Forelimb muscle (tissue), 1 donor: ENCODE data around the gene NTM. TPM values are rescaled to one million over a fixed set of nuclear protein-coding genes. Genes with fewer than 3 reads are reported as not detected.

Experiments used
- DNase-seq: peaks from one replicate; pipeline ENCODE4 v3.0.0-alpha.2; 2013; ENCODE audit warnings: low read depth
- polyA plus RNA-seq: library from polyadenylated mRNA; unstranded; fragments of 120-200 nt; gene quantifications from one replicate; pipeline ENCODE4 v1.2.1, GENCODE V29; 2013; ENCODE audit not compliant: insufficient read length

NTM gene
- polyA plus RNA-seq, 1 donor: 15.0 TPM

DNA sequence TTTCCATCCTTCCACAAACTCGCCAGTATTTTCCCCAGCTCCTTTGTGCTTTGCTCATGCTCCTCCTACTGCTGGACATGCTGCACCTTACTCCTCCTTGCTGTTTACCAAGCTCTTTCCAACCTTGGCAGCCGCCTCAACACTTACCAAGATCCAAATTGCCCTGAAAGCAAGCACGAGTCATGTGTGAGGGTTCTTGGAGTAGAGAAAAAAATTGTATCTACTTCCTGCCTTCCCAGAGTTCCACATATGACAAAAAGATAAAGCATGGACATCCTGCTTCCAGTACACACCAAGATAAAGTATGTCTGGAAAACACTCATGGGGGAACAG is 767.5 kb downstream of the NTM start:
- DNase-seq: no peak

DNA sequence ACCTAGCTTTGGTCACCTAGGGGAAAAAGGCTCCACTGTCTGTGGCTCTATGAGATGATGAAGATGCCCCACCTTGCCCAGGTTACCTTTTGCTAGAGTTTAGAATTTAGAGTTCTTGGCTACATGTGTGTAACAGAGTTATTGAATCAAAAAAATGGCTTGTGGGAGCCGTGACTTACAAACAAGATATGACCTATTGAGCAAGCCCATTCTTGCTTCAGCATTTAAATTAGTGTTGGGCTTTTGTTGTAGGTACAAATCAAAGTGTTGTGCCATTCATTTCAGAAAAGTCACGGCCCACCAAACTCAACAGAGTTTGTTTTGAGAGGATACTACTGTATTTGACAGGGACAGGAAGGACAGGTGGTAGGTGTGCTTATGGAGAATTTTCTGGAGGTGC is 768.8 kb downstream of the NTM start:
- no peak for DNase-seq

DNA sequence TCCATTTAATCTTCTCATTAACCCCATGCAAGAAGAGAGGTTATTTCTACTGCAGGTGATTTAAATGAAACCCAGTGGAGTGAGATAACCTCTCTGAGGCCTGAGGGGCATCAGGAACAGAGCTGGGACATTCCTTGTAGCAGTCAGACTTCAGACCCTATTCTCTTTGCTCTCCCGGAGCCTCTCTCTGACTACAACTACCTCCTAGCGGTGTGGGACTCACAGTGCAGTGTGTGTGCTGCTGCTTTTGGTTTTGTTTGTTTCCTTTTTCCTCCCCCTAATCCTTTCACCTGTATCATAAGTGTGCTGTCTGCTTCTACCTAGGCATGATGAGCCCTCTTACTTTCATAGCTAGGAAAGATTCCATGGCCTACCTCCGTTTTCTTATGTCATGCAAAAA is 769.6 kb downstream of the NTM start:
- DNase-seq: no peak

DNA sequence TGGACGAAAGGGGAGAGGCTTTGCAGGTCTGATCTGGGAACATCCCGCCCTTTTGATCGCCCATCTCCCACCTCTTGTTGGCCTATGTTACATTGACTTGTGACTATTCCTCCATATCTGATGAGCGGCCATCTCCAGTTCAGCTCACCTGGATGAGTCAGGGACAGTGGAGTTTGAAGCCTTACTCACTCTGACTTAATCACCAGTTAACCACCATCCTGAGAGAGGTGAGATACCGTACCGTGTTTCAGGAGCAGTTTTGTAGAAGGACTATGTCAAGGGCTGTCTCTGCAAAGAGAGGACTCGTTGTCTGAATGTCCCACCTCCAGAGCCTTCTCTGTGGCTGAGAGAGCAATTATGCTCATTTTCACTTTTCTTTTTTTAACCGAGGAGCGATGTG is 771.7 kb downstream of the NTM start:
- DNase-seq: no peak

DNA sequence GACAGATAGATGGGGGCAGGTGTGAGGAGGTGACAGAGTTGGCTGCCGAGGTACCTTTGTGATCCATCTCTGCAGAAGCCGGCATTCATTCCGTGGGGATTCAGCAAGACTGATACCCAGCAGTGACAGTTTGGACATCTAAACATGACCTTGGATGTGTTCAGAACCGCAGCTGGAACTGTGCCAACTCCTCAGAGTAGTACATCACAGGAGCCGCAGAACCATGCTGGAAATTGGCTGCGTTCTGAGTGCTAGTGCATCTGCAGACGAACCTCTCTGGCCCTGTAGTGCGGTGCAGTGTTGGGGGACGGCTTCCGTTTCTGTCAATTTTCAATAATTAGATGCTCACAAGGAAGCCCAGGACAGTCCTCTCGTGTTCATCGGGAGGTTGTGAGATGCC is 772.1 kb downstream of the NTM start:
- DNase-seq: no peak

DNA sequence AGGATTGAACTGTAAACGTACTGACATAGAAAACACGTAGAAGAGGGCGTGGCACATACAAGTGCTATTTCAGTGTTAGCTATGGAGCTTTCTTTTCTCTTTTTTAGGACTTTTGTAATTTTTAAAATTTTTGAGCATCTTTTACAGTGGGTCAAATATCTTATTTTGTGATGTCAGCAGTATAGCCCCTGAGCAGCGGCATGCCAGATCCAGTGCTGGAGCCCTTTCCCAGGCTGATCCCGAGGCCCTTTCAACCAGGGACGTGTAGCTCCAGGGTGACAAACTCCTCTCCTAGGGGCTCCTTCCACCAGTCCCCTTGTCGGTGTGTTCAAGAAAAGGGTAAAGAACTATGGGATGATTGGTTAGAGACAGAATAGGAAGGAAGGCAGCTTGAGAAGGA is 777.0 kb downstream of the NTM start:
- DNase-seq: no peak

DNA sequence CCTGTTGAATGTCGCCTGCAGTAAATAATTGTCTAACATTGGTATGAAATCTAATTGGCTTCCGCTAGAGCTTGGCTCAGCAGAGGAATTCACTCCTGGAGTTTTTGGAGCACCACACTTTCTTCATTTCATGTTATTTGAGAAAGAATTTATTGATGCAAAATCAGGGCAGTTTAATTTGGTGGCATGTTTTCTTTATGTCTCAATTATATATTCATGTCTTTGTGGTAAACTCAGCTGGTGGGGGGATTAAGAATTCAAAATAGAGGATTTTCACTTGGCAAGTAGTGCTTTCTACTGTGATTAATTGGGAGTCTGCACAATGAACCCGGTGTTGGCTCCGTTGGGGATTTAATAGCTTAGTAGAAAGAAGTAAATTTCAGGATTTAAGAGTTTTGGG is 784.4 kb downstream of the NTM start:
- DNase-seq: no peak

DNA sequence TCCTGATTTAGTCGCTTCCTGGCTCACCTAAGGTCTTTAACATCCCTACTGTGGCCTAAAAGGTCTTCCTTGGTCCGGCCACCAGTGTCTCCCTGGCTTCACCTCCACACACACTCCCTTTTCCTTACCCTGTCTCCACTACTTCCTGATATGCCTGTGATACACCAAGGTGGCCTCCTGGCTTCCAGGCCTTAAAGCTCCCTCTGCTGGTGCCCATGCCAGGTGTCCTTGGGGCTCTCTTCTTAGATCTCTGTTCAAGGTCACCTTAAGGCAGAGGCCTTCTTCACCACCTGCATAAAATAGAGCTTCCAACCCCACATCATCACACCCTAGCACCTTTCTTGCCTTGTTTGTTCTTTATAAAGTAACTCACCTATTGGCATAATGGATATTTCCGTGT is 787.7 kb downstream of the NTM start:
- DNase-seq: no peak

DNA sequence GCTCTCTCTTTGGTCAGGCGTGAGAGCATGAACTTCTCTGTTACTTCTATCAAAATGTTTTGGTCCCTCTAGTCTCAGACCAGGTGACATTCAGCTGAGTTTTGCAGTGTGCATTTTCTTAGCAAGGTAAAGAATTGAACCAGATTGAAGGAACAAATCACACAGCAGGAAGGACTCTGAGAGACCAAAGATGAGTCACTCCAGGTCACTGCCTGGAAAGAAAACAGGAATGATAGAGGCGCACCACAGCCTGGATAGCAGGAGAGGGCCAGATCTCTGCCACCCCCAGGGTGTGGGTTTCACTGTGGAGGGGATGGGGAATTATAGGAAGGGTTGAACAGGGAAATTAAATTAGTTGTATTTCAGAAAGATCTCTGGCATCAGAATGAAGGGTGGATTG is 788.3 kb downstream of the NTM start:
- no peak for DNase-seq

DNA sequence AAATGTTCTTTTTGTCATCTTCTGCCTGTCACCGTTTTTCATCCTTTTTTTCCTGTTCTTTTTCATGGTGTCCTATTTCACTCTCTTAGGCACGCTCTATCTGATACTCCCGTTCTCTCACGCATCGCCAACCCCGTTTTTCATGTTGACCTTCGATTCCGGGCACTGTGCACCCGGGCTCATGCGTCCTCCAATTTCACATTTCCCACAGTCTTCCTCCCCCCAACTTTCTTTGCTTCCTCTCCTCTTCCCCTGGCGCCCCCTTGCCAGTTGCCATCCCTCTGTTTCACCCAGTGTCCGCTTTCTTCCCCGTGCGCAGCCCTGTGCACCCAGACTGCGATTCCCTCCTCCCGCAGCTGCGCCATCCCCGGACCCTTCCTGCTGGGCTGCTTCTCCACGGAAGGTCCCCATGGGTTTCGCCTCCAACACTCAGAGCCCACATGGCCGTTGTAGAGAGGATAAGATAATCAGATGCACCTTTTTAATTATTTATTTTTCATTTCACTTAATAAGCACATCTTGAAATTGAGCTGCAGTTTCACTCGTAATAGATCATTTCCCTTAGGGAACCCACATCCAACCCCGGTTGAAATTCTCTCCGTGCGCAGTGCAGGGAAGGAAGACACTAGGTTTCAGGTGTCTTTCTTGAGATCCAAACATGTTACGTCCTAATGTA is 791.1 kb downstream of the NTM start:
- no peak for DNase-seq

DNA sequence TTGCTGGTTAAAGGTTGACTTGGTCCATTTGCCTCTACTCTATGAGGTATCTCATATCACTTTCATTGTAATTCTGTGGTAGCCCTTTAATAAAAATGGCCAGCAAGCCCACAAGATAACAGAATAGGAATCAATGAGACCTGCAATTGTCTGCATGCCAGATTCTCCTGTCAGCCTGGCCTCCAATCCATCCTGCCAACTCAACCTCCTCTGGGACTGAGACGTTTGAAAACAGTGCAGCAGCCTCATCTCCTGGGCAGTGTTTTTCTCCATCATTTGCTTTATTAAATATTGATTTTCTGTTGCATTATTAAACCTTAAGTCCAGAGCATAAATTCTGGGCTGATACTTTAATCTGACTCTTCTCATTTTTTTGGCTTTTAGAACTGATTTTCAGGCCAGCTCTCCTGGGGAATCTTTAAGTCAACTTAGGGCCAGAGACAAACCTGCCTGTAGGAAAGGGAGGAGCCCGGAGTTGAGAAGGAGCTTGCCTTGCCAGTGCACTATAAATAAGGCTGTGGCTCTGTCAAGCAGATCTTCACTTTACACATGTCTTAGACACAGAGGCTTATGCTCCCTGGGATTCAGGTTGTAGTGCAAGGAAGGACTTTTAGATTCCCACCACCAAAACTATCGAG is 798.0 kb downstream of the NTM start:
- no peak for DNase-seq

DNA sequence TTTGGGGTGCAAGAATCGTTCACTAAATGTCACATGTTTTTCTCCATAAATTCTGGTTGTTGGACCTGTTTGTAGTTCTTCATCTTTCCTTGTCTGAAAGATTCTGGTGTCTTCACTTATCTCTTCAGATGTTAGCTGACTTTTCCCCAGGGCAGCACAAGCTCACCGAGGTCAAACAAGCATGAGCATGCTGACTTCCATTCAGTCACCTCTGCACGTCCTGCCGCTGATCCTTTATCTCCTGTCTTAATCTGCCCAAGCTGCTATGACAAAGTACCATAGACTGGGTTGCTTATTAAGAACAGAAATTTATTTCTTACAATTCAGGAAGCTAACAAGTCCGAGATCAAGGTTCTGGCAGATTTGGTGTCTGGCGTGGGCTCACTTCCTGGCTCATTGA is 800.6 kb downstream of the NTM start:
- DNase-seq: no peak

DNA sequence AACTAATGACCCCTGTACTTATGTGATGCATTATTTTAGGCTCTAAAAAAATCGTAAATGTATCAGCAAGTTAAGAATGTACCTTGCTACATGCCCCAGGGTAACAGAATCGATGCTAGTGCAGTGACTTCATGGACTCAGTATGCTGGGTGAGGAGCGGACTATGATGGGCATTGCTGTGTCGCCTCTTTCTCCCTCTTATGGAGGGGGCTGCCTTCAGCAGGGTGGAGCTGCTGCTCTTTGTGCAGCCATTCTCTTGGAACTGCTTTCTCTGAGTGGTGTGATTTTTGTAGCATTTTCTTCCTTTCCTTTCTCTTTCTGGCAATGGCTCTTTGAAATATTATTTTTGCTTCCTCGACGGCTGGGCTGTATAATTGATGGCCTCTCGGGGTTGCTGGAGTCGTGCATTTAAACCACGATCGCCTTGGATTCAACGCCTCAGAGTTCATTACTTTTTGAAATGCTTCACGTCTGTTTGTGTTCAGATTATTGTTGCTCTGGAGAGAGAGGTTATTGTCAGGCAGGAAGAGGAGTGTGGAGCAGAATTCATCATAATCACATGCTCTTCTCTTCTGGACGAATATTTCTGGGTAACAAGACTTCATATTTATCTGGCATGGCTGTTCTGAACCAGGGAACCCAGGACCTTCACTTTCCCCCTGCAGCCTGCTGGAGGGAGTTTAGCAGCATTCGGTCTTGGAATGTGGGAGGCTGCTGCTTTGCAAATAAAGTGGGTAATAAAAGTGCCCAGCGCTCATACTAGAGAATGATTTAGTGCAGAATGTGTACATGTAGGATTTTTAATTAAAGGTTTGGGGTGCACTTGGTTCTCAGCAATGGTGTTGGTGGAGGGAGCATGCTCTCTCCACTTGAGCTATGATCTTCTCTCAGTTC is 804.2 kb downstream of the NTM start:
- no peak for DNase-seq

DNA sequence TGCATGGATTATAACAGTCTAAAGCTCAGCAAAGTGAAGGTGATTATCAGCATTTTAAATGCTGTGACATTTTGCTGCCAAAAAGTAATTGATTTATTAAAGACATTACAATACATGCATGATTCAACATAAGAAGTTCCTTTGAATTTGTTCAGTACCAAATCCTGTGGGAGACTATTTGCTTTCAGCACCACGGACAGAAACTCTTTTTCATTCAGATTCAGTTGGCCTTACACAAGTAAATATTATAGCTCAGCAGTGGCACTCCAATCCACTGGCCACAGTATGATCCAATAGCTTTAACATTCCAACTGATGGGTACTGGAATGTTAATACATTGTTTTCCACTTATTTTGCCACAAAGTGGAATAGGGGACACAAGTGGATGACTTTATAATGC is 806.7 kb downstream of the NTM start:
- peak; percentile 41 for DNase-seq

DNA sequence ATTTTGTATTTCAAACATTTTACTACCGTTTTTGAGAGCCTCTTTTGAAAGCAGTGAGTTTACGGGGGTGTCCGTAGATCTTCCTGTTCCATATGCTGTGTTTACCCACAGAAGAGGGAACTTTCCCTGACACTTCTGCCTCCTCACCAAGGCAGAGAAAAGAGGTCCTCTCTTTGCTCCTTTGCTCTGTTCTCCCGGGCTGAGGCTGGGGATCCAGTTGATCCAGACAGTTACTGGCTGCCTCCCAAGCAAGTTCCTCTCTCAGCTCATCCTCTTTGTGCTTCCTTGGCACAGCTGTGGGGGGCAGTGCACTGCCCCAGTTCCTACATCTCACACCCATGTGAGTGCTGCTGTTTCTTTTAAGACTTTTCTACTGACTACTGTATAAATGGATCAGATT is 813.7 kb downstream of the NTM start:
- no peak for DNase-seq

DNA sequence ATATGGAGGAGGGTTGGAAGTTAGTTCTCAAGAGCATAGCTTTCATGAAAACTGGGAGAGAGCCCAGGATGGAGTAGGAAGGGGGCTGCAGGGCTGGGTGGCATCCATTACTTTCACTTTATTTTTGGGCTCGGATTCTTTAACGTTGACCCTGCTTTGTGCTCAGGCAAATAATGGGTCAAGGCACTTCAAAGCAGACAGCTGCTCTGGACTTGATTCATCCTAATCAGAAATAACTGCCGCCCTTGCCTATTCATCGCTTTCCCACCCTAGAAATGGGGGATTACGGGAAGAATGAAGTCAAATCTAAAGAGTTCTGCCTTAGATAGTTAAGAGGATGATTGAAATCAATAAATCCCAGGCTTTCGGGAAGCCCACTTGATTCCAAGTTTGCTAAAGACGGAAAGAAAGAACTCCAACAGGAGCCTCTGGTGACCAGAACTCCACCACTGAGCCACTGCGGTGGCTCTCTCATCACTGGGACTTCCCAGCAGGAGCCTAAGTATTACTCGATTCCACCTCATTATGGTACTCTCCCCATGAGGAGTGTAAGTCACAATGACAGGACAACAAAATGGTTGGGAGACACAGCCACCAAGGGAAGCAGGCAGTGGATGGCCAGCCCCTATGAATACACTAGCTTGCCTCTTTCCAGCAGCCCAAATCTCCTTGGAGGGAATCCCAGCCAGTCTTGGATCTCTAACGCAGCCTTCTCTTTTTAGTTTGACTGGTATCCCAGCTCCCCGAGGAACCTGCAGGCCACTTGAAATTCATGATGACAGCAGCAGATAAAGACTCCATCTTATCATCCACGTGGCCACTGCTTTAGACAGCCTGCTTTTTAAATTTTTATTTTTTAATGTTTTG is 815.5 kb downstream of the NTM start:
- DNase-seq: no peak

DNA sequence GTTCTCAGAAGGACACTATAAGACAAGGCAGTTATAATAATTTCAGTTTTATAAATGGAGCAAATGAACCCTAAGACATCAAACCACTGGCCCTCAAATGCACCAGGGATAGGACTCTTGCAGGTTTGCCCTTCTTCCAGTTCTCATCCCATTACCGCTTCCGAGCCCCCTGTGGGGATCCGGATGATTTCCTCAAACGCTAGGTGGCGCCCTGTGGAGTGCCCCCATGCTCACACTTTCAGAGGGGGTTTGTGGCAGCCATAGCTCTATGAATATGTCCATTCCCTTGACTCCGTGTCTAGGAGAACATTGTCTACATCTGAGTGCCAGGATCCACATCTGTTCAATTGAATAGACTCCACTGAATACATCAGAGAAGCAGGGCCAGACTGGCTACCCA is 816.3 kb downstream of the NTM start:
- DNase-seq: no peak

DNA sequence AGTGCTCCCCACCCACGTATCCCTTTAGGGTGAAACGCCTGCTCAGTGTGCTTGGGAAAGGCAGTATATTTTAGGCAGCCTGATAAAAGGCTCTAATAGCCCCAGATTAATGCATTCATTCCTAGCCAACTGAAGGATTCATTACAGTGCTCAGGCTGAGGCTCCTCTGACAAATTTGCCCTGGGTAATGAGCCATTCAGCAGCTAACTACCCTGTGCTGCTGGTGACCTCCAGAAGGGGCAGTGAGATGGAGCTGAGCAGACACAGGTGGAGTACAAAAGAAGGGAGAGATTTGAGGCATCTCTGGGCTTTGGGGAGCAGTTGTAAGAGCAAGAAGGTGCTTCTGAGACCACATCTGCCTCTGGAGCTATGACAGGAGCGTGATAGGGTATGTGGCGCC is 817.0 kb downstream of the NTM start:
- no peak for DNase-seq

DNA sequence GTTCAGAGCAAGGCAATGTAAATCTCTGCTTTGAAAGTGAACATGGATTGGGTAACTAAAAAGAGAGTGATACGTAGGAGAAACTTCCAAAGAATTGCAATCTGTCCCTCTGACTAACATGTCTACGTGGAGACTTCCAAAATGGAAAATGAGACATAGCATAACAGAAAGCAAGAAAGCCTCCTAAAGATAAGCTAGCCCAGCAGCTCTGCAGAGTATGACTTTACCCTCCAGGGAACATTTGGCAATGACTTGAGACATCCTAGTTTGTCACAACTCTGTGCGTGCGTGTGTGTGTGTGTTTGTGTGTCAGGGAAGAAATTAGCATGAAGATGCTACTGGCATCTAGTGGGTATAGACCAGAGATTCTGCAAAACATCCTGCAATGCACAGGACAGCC is 817.4 kb downstream of the NTM start:
- no peak for DNase-seq

DNA sequence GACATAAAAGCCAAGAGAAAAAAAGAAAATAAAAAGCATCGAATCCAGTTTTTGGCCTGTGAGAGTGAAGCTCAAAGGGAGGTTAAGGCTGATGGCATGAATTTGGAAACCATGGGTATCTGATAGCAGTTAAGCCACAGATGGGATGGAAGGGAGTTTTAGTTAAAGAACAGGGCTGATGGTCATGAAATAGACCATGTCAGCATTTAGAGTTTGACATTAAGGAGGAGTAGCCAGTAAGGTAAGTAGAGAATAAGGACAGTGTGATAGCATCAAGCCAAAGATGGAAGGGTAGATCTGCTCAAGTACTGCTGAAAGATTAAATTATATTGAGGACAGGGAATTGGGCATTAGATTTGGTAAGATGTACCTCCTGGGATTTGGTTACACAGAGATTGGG is 826.5 kb downstream of the NTM start:
- DNase-seq: no peak

DNA sequence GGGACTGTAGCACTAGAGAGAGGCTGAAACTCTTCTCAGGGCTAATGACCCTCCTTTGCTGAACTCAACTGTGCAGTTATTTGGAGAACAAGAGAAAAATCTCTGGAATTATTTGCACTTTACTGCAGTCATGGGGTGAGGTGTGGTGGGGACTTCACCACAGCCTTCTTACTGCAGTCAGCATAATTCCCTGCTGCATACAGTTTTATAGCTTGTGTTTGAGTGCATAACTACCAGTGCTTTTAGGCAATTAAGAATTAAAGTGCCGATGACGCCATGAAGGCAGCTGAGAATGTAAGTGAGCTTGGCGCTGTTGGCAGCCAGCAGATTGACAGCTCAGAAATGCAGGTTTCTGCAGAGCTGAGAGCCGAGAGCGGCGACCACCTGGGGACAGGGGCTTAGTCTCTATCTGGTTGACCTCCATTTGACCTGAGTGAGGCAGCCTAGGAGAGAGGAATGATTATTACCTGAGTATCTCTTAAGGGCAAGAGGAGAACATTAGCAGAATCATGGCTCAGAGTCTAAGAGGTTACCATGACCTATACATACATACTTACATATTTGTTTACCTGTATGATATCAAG is 830.0 kb downstream of the NTM start:
- no peak for DNase-seq

DNA sequence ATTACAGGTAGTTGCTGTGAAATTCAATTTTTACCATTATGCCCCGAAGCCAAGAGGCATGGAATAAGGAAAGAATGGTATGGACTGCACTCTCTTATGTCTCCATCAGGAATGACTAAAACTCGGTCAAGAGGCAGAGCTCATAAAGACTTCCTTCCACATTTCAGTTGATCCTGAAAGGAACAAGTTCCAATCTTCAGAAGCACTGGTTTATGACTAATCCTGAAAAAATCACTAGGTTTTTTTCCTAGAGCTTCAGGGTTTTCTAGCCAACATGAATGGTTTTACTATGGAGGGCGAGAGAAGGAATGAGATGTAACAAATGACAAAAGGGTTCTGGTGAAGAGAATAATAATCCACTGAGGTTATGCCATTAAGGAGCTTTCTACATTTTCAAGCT is 832.2 kb downstream of the NTM start:
- DNase-seq: no peak
